ENCODE measurements around the gene CFAP73. TPM values are rescaled to one million over a fixed set of nuclear protein-coding genes. Genes with fewer than 3 reads are reported as not detected.
A peak's percentile ranks its signal among the peaks of the same experiment; 100 is the strongest.

Gene CFAP73
- polyA plus RNA-seq, 3 donors = 0.14 TPM; not detected in 2

GRCh38 chr12:113151655-113152054 lies 2.1 kb downstream of the CFAP73 start:
- Histone ChIP-seq H3K79me2 (ENCODE audit: insufficient read depth, low read length) (no peaks in the 10 kb centered on the region), H3K27me3 (ENCODE audit: control insufficient read depth in 2 of 2, insufficient read depth in 2 of 2, low read length in 2 of 2) (peaks cover 31 to 64% of the 10 kb centered on the region in 2 donors), H3K36me3 (replicated peaks in 1 of 2; ENCODE audit: control insufficient read depth in 1 of 2, insufficient read depth in 2 of 2, low read length in 2 of 2) (no peaks in the 10 kb centered on the region), H3K9me3 (replicated peaks in 1 of 2; ENCODE audit: control insufficient read depth in 1 of 2, insufficient read depth in 1 of 2, low read length in 2 of 2) (peaks cover 0 to 15% of the 10 kb centered on the region in 2 donors), H2AFZ (ENCODE audit: insufficient read depth, low read depth, low read length, poor library complexity, severe bottlenecking) (no peak overlapping the region), H3K9ac (ENCODE audit: insufficient read depth, low read length, poor library complexity, severe bottlenecking) (no peak overlapping the region), H4K20me1 (ENCODE audit: insufficient read depth, low read length) (no peaks in the 10 kb centered on the region), H3K4me2 (replicated peaks; ENCODE audit: extremely low read depth, low read length, poor library complexity, severe bottlenecking) (no peak overlapping the region), H3K4me3 (replicated peaks in 1 of 3; ENCODE audit: low read depth in 2 of 3, low read length in 3 of 3) (no peak overlapping the region), H3K4me1 (ENCODE audit: control insufficient read depth in 1 of 2, insufficient read depth in 2 of 2, low read length in 2 of 2) (peaks cover 13 to 34% of the 10 kb centered on the region in 2 donors), H3K27ac (ENCODE audit: low read depth in 1 of 2, low read length in 2 of 2) (no peak overlapping the region)
- Mint-ChIP-seq H3K9me3 (peaks cover 0 to 18% (median 8%) of the 10 kb centered on the region in 7 donors), H3K36me3 (peaks cover under 1 to 10% of the 10 kb centered on the region in 2 donors), H3K27me3 (ENCODE audit: low read depth in 3 of 3) (peaks cover 65 to 80% (median 73%) of the 10 kb centered on the region in 3 donors), H3K4me3 (peak overlapping the region in 1 of 2 donors; percentile 83), H3K4me1 (peaks cover 30% of the 10 kb centered on the region), H3K27ac (no peak overlapping the region)
- no peak for DNase-seq
- intact Hi-C loops (cut with micrococcal nuclease) = loop anchor here (2.0 to 10.0 kb wide), 3 partner anchors 103 to 267 kb away; no protein-coding TSS in a partner anchor
- WGBS (ENCODE audit: insufficient coverage) = 100% methylated on average over 1 of the region's 3 CpGs
- TF ChIP-seq, protein P1, sequence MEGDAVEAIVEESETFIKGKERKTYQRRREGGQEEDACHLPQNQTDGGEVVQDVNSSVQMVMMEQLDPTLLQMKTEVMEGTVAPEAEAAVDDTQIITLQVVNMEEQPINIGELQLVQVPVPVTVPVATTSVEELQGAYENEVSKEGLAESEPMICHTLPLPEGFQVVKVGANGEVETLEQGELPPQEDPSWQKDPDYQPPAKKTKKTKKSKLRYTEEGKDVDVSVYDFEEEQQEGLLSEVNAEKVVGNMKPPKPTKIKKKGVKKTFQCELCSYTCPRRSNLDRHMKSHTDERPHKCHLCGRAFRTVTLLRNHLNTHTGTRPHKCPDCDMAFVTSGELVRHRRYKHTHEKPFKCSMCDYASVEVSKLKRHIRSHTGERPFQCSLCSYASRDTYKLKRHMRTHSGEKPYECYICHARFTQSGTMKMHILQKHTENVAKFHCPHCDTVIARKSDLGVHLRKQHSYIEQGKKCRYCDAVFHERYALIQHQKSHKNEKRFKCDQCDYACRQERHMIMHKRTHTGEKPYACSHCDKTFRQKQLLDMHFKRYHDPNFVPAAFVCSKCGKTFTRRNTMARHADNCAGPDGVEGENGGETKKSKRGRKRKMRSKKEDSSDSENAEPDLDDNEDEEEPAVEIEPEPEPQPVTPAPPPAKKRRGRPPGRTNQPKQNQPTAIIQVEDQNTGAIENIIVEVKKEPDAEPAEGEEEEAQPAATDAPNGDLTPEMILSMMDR (IDR thresholded peaks at IDR 0.05) = no peak

- Mint-ChIP-seq H3K4me1 (peaks cover 30% of the 10 kb centered on the region), H3K4me3 (peak overlapping the region; percentile 73 to 83), H3K27me3 (ENCODE audit: low read depth in 3 of 3) (peaks cover 64 to 81% (median 73%) of the 10 kb centered on the region in 3 donors), H3K27ac (peak overlapping the region in 1 of 7 donors; percentile 20), H3K36me3 (peaks cover 7 to 16% of the 10 kb centered on the region in 2 donors), H3K9me3 (peaks cover 0 to 12% (median 8%) of the 10 kb centered on the region in 7 donors)
- Histone ChIP-seq H3K9me3 (replicated peaks in 1 of 2; ENCODE audit: control insufficient read depth in 1 of 2, insufficient read depth in 1 of 2, low read length in 2 of 2) (peaks cover 0 to 15% of the 10 kb centered on the region in 2 donors), H3K4me1 (ENCODE audit: control insufficient read depth in 1 of 2, insufficient read depth in 2 of 2, low read length in 2 of 2) (peaks cover 13 to 34% of the 10 kb centered on the region in 2 donors), H3K27ac (ENCODE audit: low read depth in 1 of 2, low read length in 2 of 2) (no peak overlapping the region), H3K27me3 (ENCODE audit: control insufficient read depth in 2 of 2, insufficient read depth in 2 of 2, low read length in 2 of 2) (peaks cover 31 to 64% of the 10 kb centered on the region in 2 donors), H3K4me3 (replicated peaks in 1 of 3; ENCODE audit: low read depth in 2 of 3, low read length in 3 of 3) (peak overlapping the region in 1 of 3 experiments; percentile 75), H3K79me2 (ENCODE audit: insufficient read depth, low read length) (no peaks in the 10 kb centered on the region), H2AFZ (ENCODE audit: insufficient read depth, low read depth, low read length, poor library complexity, severe bottlenecking) (peak overlapping the region; percentile 82), H3K36me3 (replicated peaks in 1 of 2; ENCODE audit: control insufficient read depth in 1 of 2, insufficient read depth in 2 of 2, low read length in 2 of 2) (peaks cover 0 to 1% of the 10 kb centered on the region in 2 donors), H4K20me1 (ENCODE audit: insufficient read depth, low read length) (no peaks in the 10 kb centered on the region), H3K4me2 (replicated peaks; ENCODE audit: extremely low read depth, low read length, poor library complexity, severe bottlenecking) (peak overlapping the region; percentile 90), H3K9ac (ENCODE audit: insufficient read depth, low read length, poor library complexity, severe bottlenecking) (no peak overlapping the region)
- DNase-seq = no peak
- intact Hi-C loops (cut with micrococcal nuclease) = loop anchor here (2.0 to 10.0 kb wide), 3 partner anchors 104 to 268 kb away; no protein-coding TSS in a partner anchor
- TF ChIP-seq, protein P1 (IDR thresholded peaks at IDR 0.05) = no peak
- 32% methylated on average over 4 of the region's 9 CpGs for WGBS (ENCODE audit: insufficient coverage)
Measured at GRCh38 chr12:113152196-113152834, 2.8 kb downstream of the CFAP73 start.

Data from CD14-positive monocyte (primary cell).